Caco-2 (cell line): ENCODE measurements around the gene THOC1. TPM values are rescaled to one million over a fixed set of nuclear protein-coding genes. Genes with fewer than 3 reads are reported as not detected.

Source experiments
- BruUV-seq: library from RNA; stranded (reverse); fragments of 400-500 nt; replicated peaks from 2 replicates; lab custom pipeline; 2021; lab: Mats Ljungman, UMichigan
- CTCF ChIA-PET: fragments of 300-600 bp; sonication (Branson Sonifier 250); formaldehyde crosslinking; loops from one replicate; lab custom pipeline; 2022; ENCODE audit warnings: antibody characterized with exemption; lab: Charles Lee
- POLR2A ChIA-PET: fragments of 300-600 bp; sonication (Branson Sonifier 250); formaldehyde crosslinking; loops from one replicate; lab custom pipeline; 2022; ENCODE audit warnings: antibody characterized with exemption; lab: Charles Lee
- DNase-seq, 2 experiments: peaks; one replicate each; pipeline versions ENCODE4 v3.0.0 to v3.0.0-alpha.2; 2020 to 2022
- H3K27me3 ChIP-seq: replicated peaks from 2 replicates; pipeline ENCODE4 v1.6.0; 2011; ENCODE audit warnings: low read length; ENCODE audit not compliant: control insufficient read depth, insufficient read depth
- H3K36me3 ChIP-seq: 2 replicates; pipeline ENCODE4 v1.5.1; 2011; ENCODE audit warnings: low read length; ENCODE audit not compliant: control insufficient read depth, insufficient read depth
- H3K4me1 ChIP-seq: fragments of 250-450 bp; sonication (Bioruptor Pico); 2 replicates; pipeline ENCODE4 v1.5.1; 2020; ENCODE audit warnings: mild to moderate bottlenecking
- H3K4me3 ChIP-seq: 2 replicates; pipeline ENCODE4 v1.5.1; 2011; ENCODE audit warnings: low read depth, mild to moderate bottlenecking, control low read depth, low read length
- H3K9me3 ChIP-seq: fragments of 250-450 bp; sonication (Bioruptor Pico); 2 replicates; pipeline ENCODE4 v1.5.1; 2020; ENCODE audit warnings: mild to moderate bottlenecking, moderate library complexity
- H3K27ac Mint-ChIP-seq: one replicate; pipeline ENCODE4 v1.8.0; 2022; ENCODE audit warnings: mixed read lengths; ENCODE audit not compliant: unreplicated experiment
- H3K27me3 Mint-ChIP-seq: one replicate; pipeline ENCODE4 v1.8.0; 2022; ENCODE audit warnings: mixed read lengths; ENCODE audit not compliant: insufficient read depth, unreplicated experiment
- H3K36me3 Mint-ChIP-seq: one replicate; pipeline ENCODE4 v1.8.0; 2022; ENCODE audit warnings: mild to moderate bottlenecking, mixed read lengths; ENCODE audit not compliant: insufficient read depth, unreplicated experiment
- H3K4me1 Mint-ChIP-seq: one replicate; pipeline ENCODE4 v1.8.0; 2022; ENCODE audit warnings: low read depth, mixed read lengths; ENCODE audit not compliant: unreplicated experiment
- H3K4me3 Mint-ChIP-seq: one replicate; pipeline ENCODE4 v1.8.0; 2022; ENCODE audit warnings: mild to moderate bottlenecking, moderate library complexity, mixed read lengths; ENCODE audit not compliant: unreplicated experiment
- H3K9me3 Mint-ChIP-seq: one replicate; pipeline ENCODE4 v1.8.0; 2022; ENCODE audit warnings: mixed read lengths; ENCODE audit not compliant: unreplicated experiment
- intact Hi-C: fragments of 100-400 bp; cut with micrococcal nuclease; formaldehyde crosslinking; loops from one replicate; pipeline ENCODE4 v1.10.0; 2022; ENCODE audit not compliant: unreplicated experiment
- total RNA-seq: library from RNA; stranded (reverse); gene quantifications from 2 replicates; pipeline ENCODE4 v1.2.3, GENCODE V29; 2022
- TF ChIP-seq, protein P1 (sequence below), 2 experiments: fragments of 200-600 bp in 1 of 2; IDR thresholded peaks; 1 replicate in 1 of 2; 2 replicates in 1 of 2; pipeline versions ENCODE4 v1.5.1 to v1.8.0; 2011 to 2022; ENCODE audit warnings: antibody characterized with exemption in 1 of 2, control low read depth in 1 of 2, inconsistent platforms in 1 of 2, low read depth in 1 of 2, low read length in 1 of 2, mild to moderate bottlenecking in 1 of 2, moderate library complexity in 1 of 2; ENCODE audit not compliant: insufficient read depth in 1 of 2, severe bottlenecking in 1 of 2, unreplicated experiment in 1 of 2

THOC1 gene
- total RNA-seq, 1 experiment from 2014 or later = 65.4 TPM

DNA sequence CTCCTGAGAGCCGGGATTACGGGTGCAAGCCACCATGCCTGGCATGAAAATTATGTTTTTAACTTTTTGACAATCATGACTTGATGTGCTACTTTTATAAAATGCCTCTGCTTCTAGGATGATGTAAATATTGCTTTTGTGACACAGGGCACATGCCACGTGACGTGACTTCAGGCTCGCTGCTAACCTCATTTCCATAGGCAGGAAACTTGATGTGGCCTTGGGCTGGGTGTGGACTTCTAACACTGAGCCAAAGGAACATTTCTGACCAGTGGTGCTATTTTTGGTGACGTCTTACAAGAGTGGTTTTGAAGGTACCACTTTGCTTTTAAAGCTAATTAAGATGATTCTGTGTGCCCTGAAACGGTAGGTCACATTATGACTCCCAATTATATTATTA, 34.2 kb upstream of the THOC1 start:
- H3K36me3 Mint-ChIP-seq = no peaks in the 10 kb centered on the region
- intact Hi-C loops = no loop called here

DNA sequence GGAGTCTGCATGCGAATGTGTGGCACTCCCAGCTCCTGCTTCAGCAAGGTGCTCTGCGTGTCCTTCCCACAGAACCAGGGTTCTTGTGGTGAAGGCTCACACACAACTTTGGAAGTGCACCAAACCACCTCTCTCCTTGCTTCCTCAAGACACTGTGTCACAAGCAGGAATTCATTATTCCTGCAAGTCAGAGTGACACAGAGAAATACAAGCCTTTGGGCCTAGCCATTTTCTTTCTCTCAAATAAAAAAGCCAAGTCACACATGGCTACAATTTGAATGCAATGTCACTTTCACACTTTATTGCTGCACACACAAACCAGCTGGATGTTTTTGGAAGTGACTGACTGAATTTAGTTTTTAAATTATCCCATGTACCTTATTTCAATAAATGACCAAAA, 30.1 kb upstream of the THOC1 start:
- Mint-ChIP-seq H3K4me1 (no peaks in the 10 kb centered on the region), H3K36me3 (no peaks in the 10 kb centered on the region), H3K27ac (no peak overlapping the region), H3K9me3 (no peaks in the 10 kb centered on the region), H3K27me3 (no peaks in the 10 kb centered on the region), H3K4me3 (no peak overlapping the region)
- intact Hi-C loops = no loop called here
- Histone ChIP-seq H3K36me3 (no peaks in the 10 kb centered on the region), H3K4me1 (no peaks in the 10 kb centered on the region), H3K27me3 (no peaks in the 10 kb centered on the region), H3K9me3 (no peaks in the 10 kb centered on the region), H3K4me3 (no peak overlapping the region)
- ChIA-PET POLR2A (no interaction called here), CTCF (no interaction called here)
- BruUV-seq = no TSS peak
- TF ChIP-seq, protein P1, sequence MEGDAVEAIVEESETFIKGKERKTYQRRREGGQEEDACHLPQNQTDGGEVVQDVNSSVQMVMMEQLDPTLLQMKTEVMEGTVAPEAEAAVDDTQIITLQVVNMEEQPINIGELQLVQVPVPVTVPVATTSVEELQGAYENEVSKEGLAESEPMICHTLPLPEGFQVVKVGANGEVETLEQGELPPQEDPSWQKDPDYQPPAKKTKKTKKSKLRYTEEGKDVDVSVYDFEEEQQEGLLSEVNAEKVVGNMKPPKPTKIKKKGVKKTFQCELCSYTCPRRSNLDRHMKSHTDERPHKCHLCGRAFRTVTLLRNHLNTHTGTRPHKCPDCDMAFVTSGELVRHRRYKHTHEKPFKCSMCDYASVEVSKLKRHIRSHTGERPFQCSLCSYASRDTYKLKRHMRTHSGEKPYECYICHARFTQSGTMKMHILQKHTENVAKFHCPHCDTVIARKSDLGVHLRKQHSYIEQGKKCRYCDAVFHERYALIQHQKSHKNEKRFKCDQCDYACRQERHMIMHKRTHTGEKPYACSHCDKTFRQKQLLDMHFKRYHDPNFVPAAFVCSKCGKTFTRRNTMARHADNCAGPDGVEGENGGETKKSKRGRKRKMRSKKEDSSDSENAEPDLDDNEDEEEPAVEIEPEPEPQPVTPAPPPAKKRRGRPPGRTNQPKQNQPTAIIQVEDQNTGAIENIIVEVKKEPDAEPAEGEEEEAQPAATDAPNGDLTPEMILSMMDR (IDR thresholded peaks at IDR 0.05; ENCODE audit: insufficient read depth in 1 of 2, low read depth in 1 of 2, low read length in 1 of 2, severe bottlenecking in 1 of 2, unreplicated experiment in 1 of 2) = no peak
- DNase-seq = no peak

More for the DNA sequence above, 34.2 kb upstream of the THOC1 start:
- TF ChIP-seq, protein P1 (IDR thresholded peaks at IDR 0.05; ENCODE audit: insufficient read depth in 1 of 2, low read depth in 1 of 2, low read length in 1 of 2, severe bottlenecking in 1 of 2, unreplicated experiment in 1 of 2) = no peak
- Histone ChIP-seq H3K9me3 (no peaks in the 10 kb centered on the region), H3K4me1 (no peaks in the 10 kb centered on the region), H3K4me3 (no peak overlapping the region), H3K36me3 (no peaks in the 10 kb centered on the region), H3K27me3 (no peaks in the 10 kb centered on the region)
- Mint-ChIP-seq H3K27me3 (no peaks in the 10 kb centered on the region), H3K9me3 (no peaks in the 10 kb centered on the region), H3K4me3 (no peak overlapping the region), H3K27ac (no peak overlapping the region), H3K4me1 (peaks cover 6% of the 10 kb centered on the region)
- CTCF ChIA-PET = no interaction called here
- BruUV-seq = no TSS peak
- POLR2A ChIA-PET = no interaction called here
- DNase-seq = no peak

DNA sequence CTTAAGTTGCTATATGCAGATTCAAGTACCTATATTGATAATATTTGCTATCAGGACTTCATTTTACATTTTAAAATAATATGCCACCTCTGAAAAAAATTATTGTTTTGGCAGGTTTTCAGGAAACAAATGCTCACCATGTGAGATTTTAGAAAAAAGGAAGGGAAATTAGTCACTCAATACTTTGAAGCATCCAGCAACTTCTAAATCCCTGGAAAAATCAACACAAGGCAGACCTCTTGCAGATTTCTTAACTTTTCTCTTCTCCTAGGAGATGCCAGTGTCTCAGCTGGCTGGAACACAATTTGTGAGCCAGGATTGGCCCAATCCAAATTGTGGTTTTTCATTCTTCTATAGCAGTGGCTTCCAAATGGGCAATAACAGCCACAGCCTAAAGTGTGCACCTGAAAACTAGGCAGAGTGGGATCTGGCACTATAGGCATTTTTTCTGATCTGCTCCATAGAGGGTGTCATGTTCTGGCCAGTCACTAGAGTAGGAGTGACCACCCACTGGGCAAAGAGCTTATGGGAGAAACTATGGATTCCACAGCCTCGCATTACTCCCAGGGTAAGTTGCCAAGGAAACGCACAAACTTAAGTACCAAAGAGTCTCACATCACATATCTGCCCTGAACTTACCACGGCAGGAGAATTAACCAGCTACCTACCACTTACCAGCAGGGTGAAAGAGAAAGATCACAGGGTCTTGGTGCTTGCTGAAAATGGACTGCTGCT, 28.1 kb upstream of the THOC1 start:
- DNase-seq = no peak
- no peaks in the 10 kb centered on the region for H3K4me1 ChIP-seq
- no peaks in the 10 kb centered on the region for H3K9me3 Mint-ChIP-seq
- H3K27ac Mint-ChIP-seq = no peak overlapping the region
- H3K9me3 ChIP-seq = no peaks in the 10 kb centered on the region
- no peak overlapping the region for H3K4me3 ChIP-seq
- ChIA-PET CTCF (no interaction called here), POLR2A (interaction anchor here (0.5 kb wide), 1 partner anchor 203 kb away, joined by 3 read pairs; no protein-coding TSS in a partner anchor)
- H3K27me3 Mint-ChIP-seq = no peaks in the 10 kb centered on the region
- H3K27me3 ChIP-seq = no peaks in the 10 kb centered on the region
- H3K4me3 Mint-ChIP-seq = no peak overlapping the region
- no peaks in the 10 kb centered on the region for H3K4me1 Mint-ChIP-seq
- no TSS peak for BruUV-seq
- TF ChIP-seq, protein P1 (IDR thresholded peaks at IDR 0.05; ENCODE audit: insufficient read depth in 1 of 2, low read depth in 1 of 2, low read length in 1 of 2, severe bottlenecking in 1 of 2, unreplicated experiment in 1 of 2) = no peak
- no peaks in the 10 kb centered on the region for H3K36me3 ChIP-seq
- intact Hi-C loops = no loop called here
- H3K36me3 Mint-ChIP-seq = no peaks in the 10 kb centered on the region
